ENCODE results near the gene TBCCD1. TPM values are rescaled to one million over a fixed set of nuclear protein-coding genes. Genes with fewer than 3 reads are reported as not detected.

TBCCD1 gene
- total and polyA plus RNA-seq, 2 of the 4 experiments (the other 2 are of a cell fraction), result 7.9 to 19.7 TPM

GRCh38 chr3:186599785-186600166, 32.6 kb upstream of the TBCCD1 start:
- no peaks in the 10 kb centered on the region for H3K9me3 ChIP-seq (ENCODE audit: control insufficient read depth, insufficient read depth, low read length)
- ATAC-seq (ENCODE audit: low read depth), result no peak
- H3K4ac ChIP-seq (ENCODE audit: low read depth, low read length), result no peak overlapping the region
- no peak overlapping the region for H3K4me2 ChIP-seq (ENCODE audit: low read depth, low read length)
- no peak overlapping the region for H3K4me3 ChIP-seq (ENCODE audit: insufficient read depth, low read depth, low read length)
- WGBS, 2 experiments (ENCODE audit: extremely low coverage in 2 of 2, insufficient read length in 1 of 2), result no CpG with 5 or more reads among the region's 2 CpGs
- no peak overlapping the region for H3K23ac ChIP-seq (ENCODE audit: low read depth, low read length)
- peak overlapping the region; percentile 16 for H2AFZ ChIP-seq (replicated peaks; ENCODE audit: low read length, poor library complexity)
- H4K20me1 ChIP-seq (ENCODE audit: insufficient read depth, low read length), result no peaks in the 10 kb centered on the region
- no peak overlapping the region for H2AK9ac ChIP-seq (replicated peaks; ENCODE audit: low read depth, low read length, poor library complexity)
- no peak overlapping the region for H3K27ac ChIP-seq (ENCODE audit: insufficient read depth, low read length)
- no peak overlapping the region for H3K18ac ChIP-seq (ENCODE audit: low read depth, low read length)
- no peak overlapping the region for H2BK120ac ChIP-seq (ENCODE audit: low read depth, low read length)
- no peak for DNase-seq
- H3K36me3 ChIP-seq (ENCODE audit: control insufficient read depth, insufficient read depth, low read length), result no peaks in the 10 kb centered on the region
- no peaks in the 10 kb centered on the region for H3K79me1 ChIP-seq (ENCODE audit: low read depth in 1 of 2, low read length in 2 of 2)
- no peak overlapping the region for H3K9ac ChIP-seq (ENCODE audit: low read depth, low read length)
- no peak overlapping the region for H4K91ac ChIP-seq (ENCODE audit: insufficient read depth, low read depth, low read length)
- H2BK5ac ChIP-seq (ENCODE audit: low read depth, low read length, poor library complexity, severe bottlenecking), result no peak overlapping the region
- no peak overlapping the region for H2BK15ac ChIP-seq (ENCODE audit: low read depth, low read length)
- no peak overlapping the region for H4K8ac ChIP-seq (ENCODE audit: low read depth in 2 of 2, low read length in 2 of 2)
- in situ Hi-C loops (cut with MboI; ENCODE audit: low sequenced_read_pairs), result no loop called here
- H3K56ac ChIP-seq (ENCODE audit: extremely low read depth, insufficient read depth, low read length), result no peak overlapping the region
- H3K9me1 ChIP-seq (ENCODE audit: insufficient read depth, low read length), result no peaks in the 10 kb centered on the region
- no peaks in the 10 kb centered on the region for H3K4me1 ChIP-seq (ENCODE audit: control insufficient read depth, insufficient read depth, low read length)
- intact Hi-C loops (cut with micrococcal nuclease), result no loop called here
- dilution Hi-C loops (cut with HindIII; ENCODE audit: low sequenced_read_pairs, unreplicated experiment), result no loop called here
- BruUV-seq (replicated peaks), result no TSS peak
- peaks cover 7% of the 10 kb centered on the region for H3K27me3 ChIP-seq (ENCODE audit: control insufficient read depth, insufficient read depth, low read length)
- H2BK20ac ChIP-seq (ENCODE audit: low read depth, low read length), result no peak overlapping the region
- ChIA-PET POLR2A (ENCODE audit: unreplicated experiment) (no interaction called here), CTCF (interaction anchor here (1.2 kb wide), 1 partner anchor 11 kb away, joined by 5 read pairs; no protein-coding TSS in a partner anchor)
- TF ChIP-seq POLR2A (IDR thresholded peaks at IDR 0.05; ENCODE audit: low read depth, low read length) (no peak), CHD1 (IDR thresholded peaks at IDR 0.05; ENCODE audit: low read depth, low read length) (no peak), CTCF (conservative IDR thresholded peaks at IDR 0.05; ENCODE audit: low read depth, low read length) (no peak), BHLHE40 (IDR thresholded peaks at IDR 0.05; ENCODE audit: low read depth, low read length) (no peak), MAZ (IDR thresholded peaks at IDR 0.05; ENCODE audit: borderline replicate concordance, low read depth, low read length) (no peak), MAFK (IDR thresholded peaks at IDR 0.05; ENCODE audit: low read depth, low read length) (no peak), RAD21 (IDR thresholded peaks at IDR 0.05; ENCODE audit: low read length) (no peak), RCOR1 (IDR thresholded peaks at IDR 0.05; ENCODE audit: insufficient replicate concordance, low read length) (no peak), NFE2L2 (IDR thresholded peaks at IDR 0.05; ENCODE audit: low read depth, low read length) (no peak), USF2 (IDR thresholded peaks at IDR 0.05; ENCODE audit: low read depth, low read length) (no peak), SMC3 (IDR thresholded peaks at IDR 0.05; ENCODE audit: low read depth, low read length) (no peak), FOS (IDR thresholded peaks at IDR 0.05; ENCODE audit: low read depth, low read length) (no peak), MXI1 (IDR thresholded peaks at IDR 0.05; ENCODE audit: borderline replicate concordance, low read depth, low read length) (no peak), RFX5 (IDR thresholded peaks at IDR 0.05; ENCODE audit: low read depth, low read length) (no peak), CEBPB (IDR thresholded peaks at IDR 0.05; ENCODE audit: low read depth, low read length) (no peak), ELK1 (IDR thresholded peaks at IDR 0.05; ENCODE audit: borderline replicate concordance, low read depth, low read length) (no peak)
- no peak overlapping the region for H2AK5ac ChIP-seq (ENCODE audit: low read depth, low read length)
- no peak overlapping the region for H3K14ac ChIP-seq (replicated peaks; ENCODE audit: low read depth, low read length)
- H4K5ac ChIP-seq (ENCODE audit: low read depth, low read length), result no peak overlapping the region

Measured in IMR-90 (cell line).